ENCODE data around the gene DNAAF1. TPM values are rescaled to one million over a fixed set of nuclear protein-coding genes. Genes with fewer than 3 reads are reported as not detected.
"Not testable (repeated sequence)": the region's sequence is repeated elsewhere in the genome, so short reads cannot be mapped to it uniquely, and the experiment has no call there.

DNAAF1 gene
- polyA plus RNA-seq, 3 donors from 2014 or later: 2.6 TPM; not detected in 2

DNA sequence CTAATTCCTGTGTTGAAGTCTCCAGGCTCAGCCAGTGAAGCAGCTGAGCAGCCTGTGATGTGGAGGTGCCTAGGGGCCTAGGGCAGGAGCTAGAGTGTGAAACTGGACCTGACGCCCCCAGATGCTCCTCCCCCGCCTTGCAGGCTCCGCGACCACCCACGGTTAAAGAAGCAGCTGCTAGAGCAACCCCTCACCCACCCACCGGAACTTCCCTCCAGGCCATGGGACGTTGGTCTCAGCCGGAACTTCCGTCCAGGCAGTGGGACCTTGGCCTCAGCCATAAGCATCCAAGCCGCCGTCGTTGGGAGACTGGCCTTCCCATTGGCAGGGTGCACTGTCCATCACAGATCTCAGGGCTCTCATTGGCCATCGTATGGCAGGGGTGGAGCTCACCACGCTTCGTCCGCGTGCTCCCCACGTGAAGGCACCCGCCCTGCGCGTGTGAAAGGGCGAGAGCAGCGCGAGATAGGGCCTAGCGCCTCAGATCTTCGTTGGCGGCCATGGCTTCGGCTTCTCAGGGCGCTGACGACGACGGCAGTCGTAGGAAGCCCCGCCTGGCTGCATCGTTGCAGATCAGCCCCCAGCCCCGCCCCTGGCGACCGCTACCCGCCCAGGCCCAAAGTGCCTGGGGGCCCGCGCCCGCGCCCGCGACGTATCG lies 45.8 kb downstream of the DNAAF1 start, which contains the start of gene ADAD2:
Gene ADAD2 (plus strand): TSS at position 427 of the 658 bp plus-strand sequence. CDS start 74 bp downstream, at position 501.
- H3K36me3 Mint-ChIP-seq: no peaks in the 10 kb centered on the region
- H3K27me3 Mint-ChIP-seq (ENCODE audit: low read depth in 3 of 3): peaks cover 2 to 3% (median 2%) of the 10 kb centered on the region in 3 donors
- H3K9me3 Mint-ChIP-seq: no peaks in the 10 kb centered on the region
- no peak within 1 kb of the TSS for H3K4me3 Mint-ChIP-seq
- no peak for DNase-seq
- no peak within 1 kb of the TSS for H3K27ac Mint-ChIP-seq
- H3K4me1 Mint-ChIP-seq: peaks cover 16 to 24% of the 10 kb centered on the region in 2 donors

DNA sequence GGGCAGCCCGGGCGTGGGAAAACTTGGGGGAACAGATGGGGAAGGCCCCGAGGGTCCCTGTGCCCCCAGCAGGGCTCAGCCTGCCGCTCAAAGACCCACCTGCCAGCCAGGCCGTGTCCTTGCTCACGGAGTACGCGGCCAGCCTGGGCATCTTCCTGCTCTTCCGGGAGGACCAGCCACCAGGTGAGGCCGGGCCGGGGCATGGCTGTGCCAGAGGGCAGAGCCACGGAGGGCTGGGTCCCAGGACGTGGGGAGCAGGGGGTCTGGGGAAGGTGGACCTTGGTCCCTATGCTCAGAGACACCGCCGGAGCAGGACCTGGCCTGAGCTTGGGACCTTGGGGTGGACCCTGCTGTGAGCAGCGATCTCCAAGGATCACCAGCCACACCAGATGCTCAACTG lies 46.4 kb downstream of the DNAAF1 start:
- DNase-seq: no peak
- Mint-ChIP-seq H3K27ac (no peak overlapping the region), H3K36me3 (no peaks in the 10 kb centered on the region), H3K4me3 (no peak overlapping the region), H3K4me1 (peaks cover 11 to 18% of the 10 kb centered on the region in 2 donors), H3K9me3 (no peaks in the 10 kb centered on the region), H3K27me3 (ENCODE audit: low read depth in 3 of 3) (peaks cover 2 to 3% (median 2%) of the 10 kb centered on the region in 3 donors)

DNA sequence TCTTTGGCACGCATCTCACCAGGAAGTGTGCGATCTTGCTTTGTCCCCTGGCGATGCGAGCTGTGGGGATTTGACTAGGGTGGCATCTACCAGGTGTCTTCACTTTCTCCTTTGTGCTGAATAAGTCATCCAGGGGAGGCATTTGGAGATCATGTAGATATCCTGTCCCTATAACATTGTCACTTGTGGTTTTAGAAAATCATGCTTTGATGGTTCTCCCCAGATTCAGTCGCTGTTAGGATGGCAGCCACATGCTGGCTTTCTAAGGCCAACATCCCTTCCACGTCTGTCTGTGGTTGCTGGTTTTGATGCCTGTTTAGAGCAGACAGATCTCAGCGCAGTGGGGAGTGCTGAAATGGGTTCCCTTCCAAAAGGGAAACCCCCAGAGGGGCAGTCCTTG lies 48.4 kb downstream of the DNAAF1 start:
- Mint-ChIP-seq H3K36me3 (no peaks in the 10 kb centered on the region), H3K27ac (peak overlapping the region in 2 of 6 donors; percentile 27 to 37), H3K27me3 (ENCODE audit: low read depth in 3 of 3) (peaks cover 0 to 3% (median 0%) of the 10 kb centered on the region in 3 donors), H3K9me3 (no peaks in the 10 kb centered on the region), H3K4me3 (no peak overlapping the region), H3K4me1 (peaks cover 8 to 9% of the 10 kb centered on the region in 2 donors)
- no peak for DNase-seq

DNA sequence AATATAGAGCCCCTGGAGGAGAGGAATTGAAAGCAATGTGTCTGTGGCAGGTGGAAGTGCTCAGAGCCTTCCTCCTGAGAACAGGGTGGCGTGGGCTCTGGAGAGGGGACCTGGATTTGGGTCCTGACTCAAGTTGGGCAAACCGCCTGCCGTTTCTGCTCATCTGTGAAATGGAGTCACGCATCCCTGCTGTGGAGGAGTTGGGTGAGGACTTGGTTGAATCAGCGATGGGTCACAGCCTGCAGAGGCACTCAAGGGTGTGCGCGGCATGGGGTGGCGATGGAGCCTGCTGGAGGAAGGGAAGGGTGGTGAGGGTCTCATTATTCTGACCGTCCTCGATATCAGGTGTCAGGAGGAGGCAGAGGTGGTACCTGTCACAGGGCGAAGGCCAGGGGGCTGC lies 48.9 kb downstream of the DNAAF1 start:
- peak overlapping the region in 1 of 6 donors; percentile 37 for H3K27ac Mint-ChIP-seq
- peaks cover 8 to 9% of the 10 kb centered on the region in 2 donors for H3K4me1 Mint-ChIP-seq
- no peaks in the 10 kb centered on the region for H3K9me3 Mint-ChIP-seq
- H3K36me3 Mint-ChIP-seq: no peaks in the 10 kb centered on the region
- DNase-seq: no peak
- peaks cover 0 to 3% (median 0%) of the 10 kb centered on the region in 3 donors for H3K27me3 Mint-ChIP-seq (ENCODE audit: low read depth in 3 of 3)
- H3K4me3 Mint-ChIP-seq: peak overlapping the region in 3 of 5 donors; percentile 9 to 71 (median 68)

DNA sequence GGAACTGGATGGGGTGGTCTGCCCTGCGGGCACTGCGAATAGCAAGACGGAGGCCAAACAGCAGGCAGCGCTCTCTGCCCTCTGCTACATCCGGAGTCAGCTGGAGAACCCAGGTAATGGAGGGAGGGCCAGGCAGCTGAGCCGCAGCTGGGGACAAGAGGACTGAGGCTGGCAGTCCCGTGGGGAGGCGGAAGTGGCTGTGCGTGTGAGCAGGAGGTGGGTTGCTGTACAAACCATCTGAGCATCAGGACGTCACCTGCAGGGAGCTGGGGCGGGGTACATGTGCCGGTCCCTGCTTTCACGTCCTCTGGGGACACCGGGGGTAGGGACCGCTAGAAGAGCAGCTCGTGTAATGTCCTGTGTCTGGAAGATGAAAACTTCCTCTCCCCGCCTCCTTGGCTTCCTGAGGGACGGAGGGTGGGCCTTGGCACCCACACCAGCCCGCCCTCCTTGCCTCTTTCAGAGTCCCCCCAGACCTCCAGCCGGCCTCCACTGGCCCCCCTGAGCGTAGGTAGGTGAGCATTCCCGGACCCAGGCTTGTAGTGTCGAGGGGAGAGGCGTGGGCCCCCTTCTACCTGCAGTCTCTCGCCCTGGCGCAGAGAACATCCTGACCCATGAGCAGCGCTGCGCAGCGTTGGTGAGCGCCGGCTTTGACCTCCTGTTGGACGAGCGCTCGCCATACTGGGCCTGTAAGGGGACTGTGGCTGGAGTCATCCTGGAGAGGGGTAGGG lies 49.5 kb downstream of the DNAAF1 start:
- no peaks in the 10 kb centered on the region for H3K36me3 Mint-ChIP-seq
- peaks cover 0 to 3% (median 0%) of the 10 kb centered on the region in 3 donors for H3K27me3 Mint-ChIP-seq (ENCODE audit: low read depth in 3 of 3)
- H3K4me3 Mint-ChIP-seq: peak overlapping the region; percentile 42 to 71 (median 58)
- H3K4me1 Mint-ChIP-seq: peaks cover 8 to 9% of the 10 kb centered on the region in 2 donors
- H3K9me3 Mint-ChIP-seq: no peaks in the 10 kb centered on the region
- H3K27ac Mint-ChIP-seq: peak overlapping the region in 4 of 6 donors; percentile 11 to 68 (median 32)
- DNase-seq: peak; percentile 19 to 31 (median 29)

DNA sequence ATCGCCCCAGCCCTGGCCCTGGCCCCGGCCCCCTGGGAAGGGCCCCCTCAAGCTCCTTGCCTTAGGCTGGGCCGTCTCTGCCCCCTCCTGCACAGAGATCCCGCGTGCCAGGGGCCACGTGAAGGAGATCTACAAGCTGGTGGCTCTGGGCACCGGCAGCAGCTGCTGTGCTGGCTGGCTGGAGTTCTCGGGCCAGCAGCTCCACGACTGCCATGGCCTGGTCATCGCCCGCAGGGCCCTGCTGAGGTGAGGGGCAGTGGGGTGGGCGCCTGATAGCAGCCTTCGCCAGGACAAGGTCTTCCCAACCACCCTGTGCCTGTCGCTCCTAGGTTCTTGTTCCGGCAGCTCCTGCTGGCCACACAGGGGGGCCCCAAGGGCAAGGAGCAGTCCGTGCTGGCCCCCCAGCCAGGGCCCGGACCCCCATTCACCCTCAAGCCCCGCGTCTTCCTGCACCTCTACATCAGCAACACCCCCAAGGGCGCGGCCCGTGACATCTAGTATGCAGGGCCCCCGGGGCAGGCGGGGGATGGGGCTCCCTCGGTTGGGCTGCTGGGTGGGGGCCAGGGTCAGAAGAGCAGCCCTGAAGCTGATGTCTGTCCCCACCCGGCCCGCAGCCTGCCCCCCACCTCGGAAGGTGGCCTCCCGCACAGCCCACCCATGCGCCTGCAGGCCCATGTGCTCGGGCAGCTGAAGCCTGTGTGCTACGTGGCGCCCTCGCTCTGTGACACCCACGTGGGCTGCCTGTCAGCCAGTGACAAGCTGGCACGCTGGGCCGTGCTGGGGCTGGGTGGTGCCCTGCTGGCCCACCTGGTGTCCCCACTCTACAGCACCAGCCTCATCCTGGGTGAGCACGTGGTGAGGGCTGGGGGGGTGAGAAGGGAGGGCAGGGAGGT lies 50.3 kb downstream of the DNAAF1 start:
- peaks cover 8 to 9% of the 10 kb centered on the region in 2 donors for H3K4me1 Mint-ChIP-seq

DNA sequence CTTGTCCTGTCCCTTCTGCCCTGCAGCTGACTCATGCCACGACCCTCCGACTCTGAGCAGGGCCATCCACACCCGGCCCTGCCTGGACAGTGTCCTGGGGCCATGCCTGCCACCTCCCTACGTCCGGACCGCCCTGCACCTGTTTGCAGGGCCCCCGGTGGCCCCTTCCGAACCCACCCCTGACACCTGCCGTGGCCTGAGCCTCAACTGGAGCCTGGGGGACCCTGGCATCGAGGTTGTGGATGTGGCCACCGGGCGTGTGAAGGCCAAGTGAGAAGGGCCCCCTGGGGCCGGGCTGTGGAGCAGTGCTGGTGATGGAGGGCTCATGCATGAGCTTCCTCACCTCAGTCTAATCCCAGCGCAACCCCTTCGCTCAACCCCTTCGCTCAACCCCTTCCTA lies 51.0 kb downstream of the DNAAF1 start:
- H3K4me3 Mint-ChIP-seq: no peak overlapping the region
- H3K27me3 Mint-ChIP-seq (ENCODE audit: low read depth in 3 of 3): peaks cover 0 to 3% (median 1%) of the 10 kb centered on the region in 3 donors
- no peaks in the 10 kb centered on the region for H3K36me3 Mint-ChIP-seq
- H3K9me3 Mint-ChIP-seq: no peaks in the 10 kb centered on the region
- no peak for DNase-seq
- no peak overlapping the region for H3K27ac Mint-ChIP-seq
- peaks cover 8 to 9% of the 10 kb centered on the region in 2 donors for H3K4me1 Mint-ChIP-seq

More for the DNA sequence above, 50.3 kb downstream of the DNAAF1 start:
- DNase-seq: no peak
- Mint-ChIP-seq H3K36me3 (no peaks in the 10 kb centered on the region), H3K27me3 (ENCODE audit: low read depth in 3 of 3) (peaks cover 0 to 3% (median 0%) of the 10 kb centered on the region in 3 donors), H3K9me3 (no peaks in the 10 kb centered on the region), H3K27ac (no peak overlapping the region), H3K4me3 (no peak overlapping the region)

DNA sequence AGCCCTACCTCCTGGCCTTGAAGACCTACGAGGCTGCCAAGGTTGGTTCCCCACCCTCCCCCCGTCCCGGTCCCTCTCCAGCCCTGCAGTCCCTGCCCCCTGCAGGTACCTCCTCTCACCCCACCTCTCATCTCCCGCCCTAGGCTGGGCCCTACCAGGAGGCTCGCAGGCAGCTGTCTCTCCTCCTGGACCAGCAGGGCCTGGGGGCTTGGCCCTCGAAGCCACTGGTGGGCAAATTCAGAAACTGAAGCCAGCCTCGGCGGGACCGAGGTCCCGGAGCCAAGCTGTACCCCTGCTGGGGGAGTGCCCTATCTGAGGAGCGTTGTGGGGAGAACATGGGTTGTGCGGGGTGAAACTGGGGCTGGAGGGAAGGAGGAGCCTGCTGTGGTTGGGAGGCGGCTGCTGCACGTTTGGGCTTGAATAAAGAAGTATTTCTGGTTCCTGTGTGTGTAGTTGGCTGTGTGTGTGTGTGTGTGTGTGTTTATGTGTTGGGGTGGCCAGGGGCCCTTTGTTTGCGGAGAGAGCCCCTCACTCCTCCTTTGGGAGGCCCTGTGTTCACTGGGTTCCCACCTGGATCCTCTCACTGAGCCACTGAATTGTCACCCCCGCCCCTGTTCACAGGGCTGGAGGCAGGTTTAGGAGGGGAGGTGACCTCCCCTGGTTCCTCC lies 51.8 kb downstream of the DNAAF1 start:
- Mint-ChIP-seq H3K27me3 (ENCODE audit: low read depth in 3 of 3) (peaks cover 0 to 3% (median 2%) of the 10 kb centered on the region in 3 donors), H3K36me3 (no peaks in the 10 kb centered on the region), H3K9me3 (no peaks in the 10 kb centered on the region), H3K4me3 (no peak overlapping the region), H3K4me1 (peaks cover 8 to 9% of the 10 kb centered on the region in 2 donors), H3K27ac (no peak overlapping the region)
- DNase-seq: no peak

DNA sequence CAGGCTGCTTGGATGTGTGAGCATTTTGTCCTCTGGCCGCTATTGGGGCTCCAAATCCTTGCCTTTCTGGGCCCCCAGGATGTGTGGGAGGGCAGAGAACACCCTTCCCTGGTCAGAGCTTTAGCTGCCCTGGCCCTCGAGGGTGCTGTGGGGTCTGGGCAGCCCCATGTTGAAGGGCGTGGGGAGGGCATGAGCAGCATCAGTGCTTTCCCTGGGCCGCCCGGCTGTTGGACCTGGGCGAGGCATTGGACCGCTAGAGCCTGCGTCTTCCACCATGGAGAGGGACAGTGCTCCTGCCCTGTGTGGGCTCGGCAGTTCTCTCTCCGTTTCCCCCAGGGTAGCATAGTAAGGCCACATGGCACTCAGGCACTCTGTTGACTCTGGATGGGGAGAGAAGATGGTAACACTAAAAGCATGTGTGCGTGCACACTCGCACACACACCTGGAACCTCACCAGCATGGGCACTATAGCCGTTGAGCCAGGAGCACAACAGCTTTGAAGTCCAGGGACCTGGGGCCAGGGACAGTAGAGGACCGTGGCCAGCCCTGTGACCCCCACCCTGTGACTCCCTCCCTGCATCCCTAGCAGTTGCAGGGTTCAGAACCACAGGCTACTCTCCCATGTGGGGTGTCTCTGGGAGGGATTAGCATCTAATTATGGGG lies 52.5 kb downstream of the DNAAF1 start:
- H3K9me3 Mint-ChIP-seq: no peaks in the 10 kb centered on the region
- H3K27me3 Mint-ChIP-seq (ENCODE audit: low read depth in 3 of 3): peaks cover 0 to 3% (median 2%) of the 10 kb centered on the region in 3 donors
- no peak for DNase-seq
- H3K4me1 Mint-ChIP-seq: peaks cover 8 to 9% of the 10 kb centered on the region in 2 donors
- no peak overlapping the region for H3K4me3 Mint-ChIP-seq
- no peak overlapping the region for H3K27ac Mint-ChIP-seq
- no peaks in the 10 kb centered on the region for H3K36me3 Mint-ChIP-seq

DNA sequence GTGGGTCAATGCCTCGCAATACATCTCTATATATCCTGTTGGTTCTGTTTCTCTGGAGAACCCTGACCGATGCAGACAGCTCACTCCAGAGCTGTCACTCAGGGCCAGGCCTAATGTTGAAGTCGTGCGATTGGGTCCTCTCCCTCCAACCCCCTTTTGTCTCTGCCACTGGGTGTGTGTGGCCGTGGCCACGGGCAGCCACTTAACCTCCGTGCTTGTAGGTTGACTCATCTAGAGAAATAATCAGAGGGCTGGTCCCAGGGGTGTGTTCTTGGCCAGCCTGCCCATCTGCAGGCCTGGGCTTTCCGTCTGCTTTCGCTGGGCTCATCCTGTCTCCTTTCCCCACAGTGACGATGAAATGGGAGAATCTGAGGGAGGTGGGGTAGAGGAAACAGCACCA lies 53.3 kb downstream of the DNAAF1 start:
- Mint-ChIP-seq H3K36me3 (no peaks in the 10 kb centered on the region), H3K9me3 (no peaks in the 10 kb centered on the region), H3K4me3 (no peak overlapping the region), H3K27ac (no peak overlapping the region), H3K27me3 (ENCODE audit: low read depth in 3 of 3) (peaks cover 0 to 2% (median 0%) of the 10 kb centered on the region in 3 donors), H3K4me1 (peaks cover 8 to 9% of the 10 kb centered on the region in 2 donors)
- DNase-seq: no peak

DNA sequence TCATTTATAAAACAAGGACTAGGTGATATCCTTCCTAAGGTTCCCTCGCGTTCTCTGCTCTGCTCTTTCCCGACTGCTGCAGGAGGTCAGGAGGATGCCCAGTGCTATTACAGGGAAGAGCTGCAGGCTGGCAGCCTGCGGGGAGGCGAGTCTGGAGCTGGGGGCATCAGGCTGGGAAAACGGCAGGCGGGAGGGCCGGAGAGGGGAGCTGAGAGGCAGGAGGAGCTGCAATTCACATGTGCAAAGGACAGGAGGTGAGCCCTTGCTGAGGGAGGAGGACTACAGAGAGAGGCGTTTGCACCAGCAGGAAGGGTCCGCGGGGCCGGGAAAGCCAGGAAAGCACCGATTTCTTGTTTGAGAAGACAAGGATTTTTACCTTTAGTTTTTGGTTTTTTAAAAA lies 54.0 kb downstream of the DNAAF1 start:
- no peak overlapping the region for H3K27ac Mint-ChIP-seq
- peaks cover 3 to 4% of the 10 kb centered on the region in 2 donors for H3K4me1 Mint-ChIP-seq
- no peak overlapping the region for H3K4me3 Mint-ChIP-seq
- no peaks in the 10 kb centered on the region for H3K9me3 Mint-ChIP-seq
- no peaks in the 10 kb centered on the region for H3K36me3 Mint-ChIP-seq
- no peak for DNase-seq
- peaks cover 0 to 2% (median 2%) of the 10 kb centered on the region in 3 donors for H3K27me3 Mint-ChIP-seq (ENCODE audit: low read depth in 3 of 3)

DNA sequence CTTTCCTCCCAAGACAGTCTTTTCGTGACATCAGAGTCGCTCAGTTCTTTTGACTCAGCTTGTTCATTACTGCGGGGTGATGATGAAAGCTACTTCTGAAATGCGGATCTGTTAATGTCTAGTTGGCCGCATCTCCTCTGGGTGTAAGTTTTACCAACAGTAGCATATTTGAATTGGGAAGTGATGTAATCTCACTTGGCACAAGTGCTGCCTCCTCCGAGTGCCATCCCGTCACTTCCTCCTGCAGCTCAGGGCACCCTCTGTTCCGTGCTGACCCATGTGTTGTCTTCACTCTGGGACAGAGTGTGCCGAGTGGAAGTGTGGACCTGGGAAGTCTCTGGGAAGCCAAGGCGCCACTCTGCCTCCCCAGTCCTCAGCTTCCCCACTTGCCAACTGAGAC lies 54.8 kb downstream of the DNAAF1 start:
- H3K27ac Mint-ChIP-seq: no peak overlapping the region
- no peaks in the 10 kb centered on the region for H3K9me3 Mint-ChIP-seq
- H3K4me1 Mint-ChIP-seq: no peaks in the 10 kb centered on the region
- DNase-seq: no peak
- H3K27me3 Mint-ChIP-seq (ENCODE audit: low read depth in 3 of 3): peaks cover 0 to 2% (median 2%) of the 10 kb centered on the region in 3 donors
- no peaks in the 10 kb centered on the region for H3K36me3 Mint-ChIP-seq
- H3K4me3 Mint-ChIP-seq: no peak overlapping the region

DNA sequence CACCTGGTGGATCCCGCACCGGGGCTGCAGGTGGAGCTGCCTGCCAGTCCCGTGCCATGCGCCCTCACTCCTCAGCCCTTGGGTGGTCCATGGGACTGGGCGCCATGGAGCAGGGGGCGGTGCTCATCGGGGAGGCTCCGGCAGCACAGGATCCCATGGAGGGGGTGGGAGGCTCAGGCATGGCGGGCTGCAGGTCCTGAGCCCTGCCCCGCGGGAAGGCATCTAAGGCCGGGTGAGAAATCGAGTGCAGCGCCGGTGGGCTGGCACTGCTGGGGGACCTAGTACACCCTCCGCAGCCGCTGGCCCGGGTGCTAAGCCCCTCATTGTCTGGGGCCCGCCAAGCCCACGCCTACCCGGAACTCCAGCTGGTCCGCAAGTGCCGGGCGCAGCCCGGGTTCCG lies 59.4 kb downstream of the DNAAF1 start:
- not testable (repeated sequence) for H3K4me3 Mint-ChIP-seq; DNase-seq; H3K36me3 Mint-ChIP-seq; H3K4me1 Mint-ChIP-seq; H3K9me3 Mint-ChIP-seq; H3K27ac Mint-ChIP-seq; H3K27me3 Mint-ChIP-seq (ENCODE audit: low read depth in 3 of 3)

Measured in immature natural killer cell (primary cell).